Uterine smooth muscle cell (primary cell): ENCODE results near the gene GBA2. TPM values are rescaled to one million over a fixed set of nuclear protein-coding genes. Genes with fewer than 3 reads are reported as not detected.

ENCODE experiments used
- total RNA-seq: library from RNA; depleted of rRNA; stranded (reverse); fragments of >200 nt; gene quantifications from 2 replicates; pipeline ENCODE4 v1.2.3, GENCODE V29; 2014

The GBA2 gene
- total RNA-seq = 27.0 and 27.5 TPM in 2 replicates

DNA sequence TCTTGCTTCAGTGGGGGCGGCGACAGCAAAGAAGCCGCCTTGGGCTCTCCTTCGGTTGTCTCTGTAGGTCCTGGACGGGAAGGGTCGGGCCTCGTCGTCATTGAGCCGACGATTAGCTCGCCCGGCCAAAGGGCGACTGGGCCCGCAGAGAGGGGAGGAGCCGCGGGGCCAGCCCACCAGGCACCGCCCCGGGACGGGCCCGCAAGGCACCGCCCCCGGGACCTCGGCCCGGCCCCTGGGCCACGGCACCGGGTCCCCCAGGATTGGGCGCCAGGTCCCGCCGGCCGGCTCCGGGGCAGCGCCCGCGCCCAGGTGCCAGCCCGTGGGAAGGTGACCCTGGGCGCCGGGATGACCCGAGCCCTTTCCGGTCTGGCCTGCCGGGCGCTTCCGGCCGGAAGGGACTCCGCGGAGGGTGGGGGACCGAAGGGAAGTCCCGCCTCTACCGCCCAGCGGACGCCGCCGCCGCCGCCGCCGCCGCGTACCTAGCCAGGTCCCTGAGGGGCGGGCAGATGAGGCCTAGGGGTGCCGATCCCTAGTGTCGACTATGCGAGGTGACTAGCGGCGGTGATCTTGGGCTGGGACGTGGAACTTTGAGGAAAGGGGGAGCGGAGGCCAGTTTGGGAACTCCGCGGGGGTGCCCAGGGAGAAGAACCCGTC lies at the start of gene GBA2, which contains the start of gene RGP1:
Gene GBA2 (minus strand): TSS at position 371 of the 657 bp plus-strand sequence. CDS start 524 bp downstream, outside the sequence.
Gene RGP1 (plus strand): TSS at position 430 of the 657 bp plus-strand sequence. CDS start 469 bp downstream, outside the sequence.

DNA sequence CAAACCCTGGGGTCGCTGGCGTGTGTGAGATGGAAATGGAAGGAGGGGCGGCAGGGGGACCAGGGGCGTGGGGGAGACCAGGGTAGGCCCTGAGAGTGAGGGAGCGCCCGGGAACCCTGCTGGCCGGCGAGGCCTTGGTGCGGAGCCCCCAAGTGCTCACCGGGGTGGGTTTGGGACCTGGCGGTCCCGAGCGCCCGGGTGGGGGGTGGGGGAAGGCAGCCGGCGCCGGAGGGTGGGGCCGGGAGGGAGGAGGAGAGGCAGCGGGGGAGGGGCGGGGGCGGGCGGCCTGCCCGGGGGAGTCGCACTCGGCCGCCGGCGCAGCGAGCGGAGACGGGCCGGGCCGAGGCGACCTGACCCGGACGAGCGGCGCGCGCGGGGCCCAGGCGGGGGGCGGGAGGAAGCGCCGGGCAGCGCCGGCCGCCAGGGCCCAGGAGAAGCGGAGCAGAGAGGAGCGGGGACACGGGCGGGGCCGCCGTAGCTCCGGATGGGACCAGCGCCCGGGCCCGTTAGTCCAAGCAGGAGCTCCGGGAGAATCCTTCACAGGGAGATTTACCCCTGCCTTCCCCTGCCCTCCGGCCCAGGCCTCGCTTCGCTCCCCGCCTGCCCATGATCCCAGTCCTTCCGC lies 42.4 kb upstream of the GBA2 start, which contains the start of gene NPR2:
Gene NPR2 (plus strand): TSS at position 295 of the 625 bp plus-strand sequence. CDS start 818 bp downstream, outside the sequence.

DNA sequence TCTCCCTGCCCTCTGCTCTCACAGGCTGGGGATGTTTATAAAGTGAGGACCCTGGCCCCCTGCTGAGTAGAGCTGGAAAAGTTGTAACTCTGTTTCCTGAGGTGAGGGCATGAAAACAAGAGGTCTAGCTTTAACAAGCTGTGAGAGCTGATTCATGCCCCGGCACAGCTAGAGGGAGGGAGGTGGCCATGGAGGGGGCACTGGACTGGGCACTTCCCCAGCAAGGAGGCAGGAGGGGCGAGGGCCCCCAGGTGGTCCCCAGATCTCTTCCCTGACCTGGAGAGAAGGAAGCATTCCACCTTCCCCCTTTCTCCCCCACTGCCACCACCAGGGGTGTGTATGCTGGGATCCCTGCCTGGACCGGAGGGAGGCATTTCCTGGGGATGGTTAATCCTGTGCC lies 5.2 kb upstream of the GBA2 start, which contains the start of gene MSMP:
Gene MSMP (minus strand): TSS at position 13 of the 400 bp plus-strand sequence. CDS start 147 bp downstream, outside the sequence.

DNA sequence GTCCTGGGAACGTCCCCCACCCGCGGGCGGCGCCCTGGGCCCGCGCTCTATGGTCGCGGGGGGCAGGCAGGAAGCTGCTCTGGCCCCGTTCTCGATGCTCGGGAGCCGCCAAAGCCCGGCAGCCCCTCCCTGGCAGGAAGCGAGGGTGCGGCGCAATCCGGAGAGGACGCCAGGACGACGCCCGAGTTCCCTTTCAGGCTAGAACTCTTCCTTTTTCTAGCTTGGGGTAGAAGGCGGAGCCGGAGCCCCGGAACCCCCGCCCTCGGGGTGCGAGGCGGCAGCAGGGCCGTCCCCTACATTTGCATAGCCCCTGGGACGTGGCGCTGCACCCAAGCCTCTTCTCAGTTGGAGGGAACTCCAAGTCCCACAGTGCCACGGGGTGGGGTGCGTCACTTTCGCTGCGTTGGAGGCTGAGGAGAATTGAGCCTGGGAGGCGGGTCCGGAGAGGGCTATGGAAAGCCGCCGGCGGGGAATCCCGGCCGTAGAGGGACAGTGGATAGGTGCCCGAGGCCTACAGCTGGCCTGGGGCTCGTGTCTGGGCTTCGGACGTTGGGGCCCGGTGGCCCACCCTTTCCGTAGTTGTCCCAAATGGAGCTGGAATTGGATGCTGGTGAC lies 16.7 kb downstream of the GBA2 start, which contains the start of the genes CREB3 and TLN1:
Gene CREB3 (plus strand): TSS at position 482 of the 615 bp plus-strand sequence. CDS start 107 bp downstream, at position 589.
Gene TLN1 (minus strand): TSS at position 11 of the 615 bp plus-strand sequence. CDS start 6,501 bp downstream, outside the sequence.

DNA sequence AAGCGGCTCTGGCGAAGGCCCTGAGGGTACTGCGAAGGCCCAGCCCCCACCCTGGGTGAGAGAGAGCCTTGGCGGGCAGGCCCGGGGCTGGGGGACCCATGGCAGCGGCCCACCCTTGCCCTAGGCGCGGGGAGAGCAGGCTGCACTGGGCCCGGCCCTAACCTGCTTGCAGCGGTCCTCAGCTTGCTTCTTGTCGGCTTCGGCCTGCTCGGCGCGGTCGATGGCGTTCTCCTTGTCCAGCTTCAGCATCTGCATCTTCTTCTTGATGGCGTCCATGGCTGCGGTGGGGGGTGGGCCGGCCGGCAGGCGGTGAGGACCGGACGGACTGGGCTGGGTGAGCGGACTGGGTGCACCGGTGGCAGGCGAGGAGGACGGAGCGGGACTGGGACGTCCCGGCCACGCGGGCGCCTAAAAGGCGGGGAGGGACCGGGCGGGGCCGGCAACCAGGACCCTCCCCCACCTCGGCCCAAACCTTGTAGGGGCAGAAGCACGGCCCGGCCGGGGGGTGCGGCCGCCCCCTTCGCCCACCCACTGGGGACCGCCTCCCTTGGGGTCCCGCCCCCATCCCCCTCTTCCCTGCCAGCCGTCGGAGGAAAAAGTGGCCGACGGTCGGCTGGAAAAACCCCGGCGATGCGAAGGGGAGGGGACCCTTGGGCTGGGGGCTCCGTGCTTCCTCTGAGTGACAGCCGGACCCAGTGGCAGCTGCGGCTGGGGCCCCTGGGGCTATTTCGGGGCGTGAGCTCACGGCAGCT lies 59.3 kb downstream of the GBA2 start, which contains the start of gene TPM2:
Gene TPM2 (minus strand): TSS at position 384 of the 752 bp plus-strand sequence. CDS start 108 bp downstream, at position 276.

Other genes starting within 250 kb of the GBA2 start
- 10.2 and 13.1 TPM in 2 replicates for gene TESK1, start 144.0 kb downstream of the GBA2 start, total RNA-seq
- 0.87 and 1.2 TPM in 2 replicates for gene CD72, start 130.8 kb downstream of the GBA2 start, total RNA-seq
- gene SIT1, start 98.3 kb downstream of the GBA2 start, total RNA-seq = not detected in 2 replicates
- 11,544 and 12,668 TPM in 2 replicates for gene RMRP, start 91.2 kb downstream of the GBA2 start, total RNA-seq
- 23.6 and 24.0 TPM in 2 replicates for gene CCDC107, start 90.9 kb downstream of the GBA2 start, total RNA-seq
- 0.87 and 4.4 TPM in 2 replicates for gene ARHGEF39, start 84.0 kb downstream of the GBA2 start, total RNA-seq
- gene CA9, start 75.3 kb downstream of the GBA2 start, total RNA-seq = 0.44 and 8.6 TPM in 2 replicates
- gene TPM2, start 59.3 kb downstream of the GBA2 start, total RNA-seq = 1,069 and 1,713 TPM in 2 replicates
- 584 and 593 TPM in 2 replicates for gene TLN1, start 17.0 kb downstream of the GBA2 start, total RNA-seq
- 84.7 and 90.6 TPM in 2 replicates for gene CREB3, start 16.6 kb downstream of the GBA2 start, total RNA-seq
- 11.1 and 12.6 TPM in 2 replicates for gene RGP1, start 59 bp upstream of the GBA2 start, total RNA-seq
- 0.62 TPM in 1 of 2 replicates, not detected in the other for gene MSMP, start 5.0 kb upstream of the GBA2 start, total RNA-seq
- gene NPR2, start 42.4 kb upstream of the GBA2 start, total RNA-seq = 27.6 and 32.1 TPM in 2 replicates
- 0.75 and 1.3 TPM in 2 replicates for gene SPAG8, start 63.0 kb upstream of the GBA2 start, total RNA-seq
- gene HINT2, start 65.8 kb upstream of the GBA2 start, total RNA-seq = 18.6 and 25.8 TPM in 2 replicates
- gene FAM221B, start 79.5 kb upstream of the GBA2 start, total RNA-seq = not detected in 2 replicates
- gene TMEM8B, start 80.0 kb upstream of the GBA2 start, total RNA-seq = 2.2 and 4.1 TPM in 2 replicates
- gene OR13J1, start 121.2 kb upstream of the GBA2 start, total RNA-seq = not detected in 2 replicates
- gene HRCT1, start 157.0 kb upstream of the GBA2 start, total RNA-seq = 0.11 and 0.25 TPM in 2 replicates
- under 0.01 TPM in 1 of 2 replicates, not detected in the other for gene SPAAR, start 160.3 kb upstream of the GBA2 start, total RNA-seq
- 0.12 and 0.22 TPM in 2 replicates for gene OR2S2, start 208.9 kb upstream of the GBA2 start, total RNA-seq